Common myeloid progenitor, CD34-positive (primary cell): ENCODE data around the gene MAMLD1.
"Not testable (repeated sequence)": the region's sequence is repeated elsewhere in the genome, so short reads cannot be mapped to it uniquely, and the experiment has no call there.

Experiments
- CTCF ChIA-PET: fragments of 350-600 bp; sonication (Branson Sonifier 250); formaldehyde crosslinking; loops from one replicate; lab custom pipeline; 2021; ENCODE audit warnings: antibody characterized with exemption; lab: Charles Lee
- POLR2A ChIA-PET: fragments of 350-600 bp; sonication (Branson Sonifier 250); formaldehyde crosslinking; loops from one replicate; lab custom pipeline; 2021; ENCODE audit warnings: antibody characterized with exemption; lab: Charles Lee
- DNase-seq, 3 donors: peaks; one replicate each; pipeline versions ENCODE4 v3.0.0 to v3.0.0-alpha.2; 2013
- H3K27ac ChIP-seq, 2 experiments: 1 replicate in 1 of 2; 2 replicates in 1 of 2; pipeline ENCODE4 v1.7.0; 2013; ENCODE audit warnings: inconsistent platforms in 2 of 2, low read length in 2 of 2, mild to moderate bottlenecking in 2 of 2, low read depth in 1 of 2, moderate library complexity in 1 of 2; ENCODE audit not compliant: severe bottlenecking in 2 of 2, insufficient read depth in 1 of 2, poor library complexity in 1 of 2
- H3K27me3 ChIP-seq, 5 experiments: replicated peaks in 2 of 5; 1 replicate in 3 of 5; 2 replicates in 2 of 5; pipeline versions ENCODE4 v1.6.1 to v1.7.0; 2013; ENCODE audit warnings: low read length in 4 of 5, mild to moderate bottlenecking in 2 of 5, moderate library complexity in 2 of 5, inconsistent platforms in 1 of 5; ENCODE audit not compliant: insufficient read depth in 5 of 5, control insufficient read depth in 4 of 5
- H3K36me3 ChIP-seq, 4 experiments: 1 replicate in 2 of 4; 2 replicates in 2 of 4; pipeline versions ENCODE4 v1.6.1 to v1.7.0; 2013; ENCODE audit warnings: low read length in 3 of 4, control low read depth in 1 of 4, mild to moderate bottlenecking in 1 of 4; ENCODE audit not compliant: control insufficient read depth in 4 of 4, insufficient read depth in 4 of 4
- H3K4me1 ChIP-seq, 4 experiments: 1 replicate in 3 of 4; 2 replicates in 1 of 4; pipeline versions ENCODE4 v1.6.1 to v1.7.1; 2013; ENCODE audit warnings: low read length in 3 of 4, mild to moderate bottlenecking in 3 of 4, control low read depth in 1 of 4, inconsistent platforms in 1 of 4, moderate library complexity in 1 of 4; ENCODE audit not compliant: control insufficient read depth in 4 of 4, insufficient read depth in 4 of 4; ENCODE audit errors: control extremely low read depth in 1 of 4
- H3K4me3 ChIP-seq, 7 experiments: 1 replicate in 4 of 7; 2 replicates in 3 of 7; pipeline versions ENCODE4 v1.5.1 to v1.7.0; 2013; ENCODE audit warnings: mild to moderate bottlenecking in 7 of 7, low read length in 6 of 7, moderate library complexity in 6 of 7, inconsistent platforms in 2 of 7, low read depth in 2 of 7, control low read depth in 1 of 7; ENCODE audit not compliant: insufficient read depth in 4 of 7, control insufficient read depth in 1 of 7; ENCODE audit errors: extremely low read depth in 1 of 7
- H3K9me3 ChIP-seq, 5 experiments: 1 replicate in 4 of 5; 2 replicates in 1 of 5; pipeline versions ENCODE4 v1.6.1 to v1.7.1; 2013; ENCODE audit warnings: low read length in 4 of 5, mild to moderate bottlenecking in 2 of 5, inconsistent platforms in 1 of 5, low read depth in 1 of 5, moderate library complexity in 1 of 5; ENCODE audit not compliant: control insufficient read depth in 4 of 5, insufficient read depth in 2 of 5; ENCODE audit errors: control extremely low read depth in 1 of 5
- WGBS: methylation state at CpG from one replicate; pipeline ENCODE4 v1.1.5; 2013; ENCODE audit not compliant: insufficient coverage; 5-methylcytosine and 5-hydroxymethylcytosine counted together

The MAMLD1 gene

DNA sequence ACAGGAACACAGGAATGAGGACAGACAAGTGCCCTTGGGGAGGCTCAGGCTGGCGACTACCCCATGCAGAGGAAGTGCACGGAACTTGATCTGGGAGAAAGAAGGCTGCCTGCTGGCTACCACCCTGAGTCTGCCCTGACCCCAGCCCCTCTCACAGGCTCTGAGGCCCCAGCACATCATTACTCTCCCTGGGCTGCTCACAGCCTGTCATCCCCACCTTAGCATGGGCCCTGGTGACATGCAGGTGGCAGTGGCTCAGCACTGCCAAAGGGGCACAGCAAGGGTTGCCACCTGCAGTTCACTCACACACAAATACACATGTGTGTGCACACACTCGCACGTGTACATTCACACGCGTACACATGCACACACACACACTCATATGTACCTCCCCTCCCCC, 26.1 kb upstream of the MAMLD1 start:
- Histone ChIP-seq H3K9me3 (no peaks in the 10 kb centered on the region), H3K36me3 (no peaks in the 10 kb centered on the region), H3K27ac (no peak overlapping the region), H3K4me1 (no peaks in the 10 kb centered on the region), H3K27me3 (peaks cover 0 to 2% (median 0%) of the 10 kb centered on the region in 5 experiments), H3K4me3 (no peak overlapping the region)
- no peak for DNase-seq
- 80% methylated on average over 5 of the region's 6 CpGs for WGBS
- ChIA-PET CTCF (no interaction called here), POLR2A (no interaction called here)

DNA sequence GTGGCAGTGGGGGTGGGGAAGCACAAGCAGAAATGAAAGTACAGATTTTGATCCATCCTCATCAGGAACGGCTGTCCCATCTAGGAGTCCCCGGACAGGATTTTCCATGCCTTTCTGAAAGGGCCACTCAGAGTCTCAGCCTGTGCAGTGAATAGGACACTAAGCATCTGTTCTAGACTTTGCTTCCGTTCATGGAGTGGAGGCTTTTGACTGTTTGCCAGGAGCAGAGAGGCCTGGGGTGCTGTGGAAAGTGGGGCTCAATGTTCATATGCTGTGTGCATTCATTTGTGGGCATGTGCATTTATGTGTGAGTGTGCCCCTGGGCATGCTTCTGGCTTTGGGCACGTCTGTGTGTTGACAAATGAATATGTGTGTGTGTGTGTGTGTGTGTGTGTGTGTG, 25.6 kb upstream of the MAMLD1 start:
- CTCF ChIA-PET, result no interaction called here
- Histone ChIP-seq H3K4me3 (no peak overlapping the region), H3K9me3 (no peaks in the 10 kb centered on the region), H3K27ac (no peak overlapping the region), H3K36me3 (no peaks in the 10 kb centered on the region), H3K4me1 (no peaks in the 10 kb centered on the region), H3K27me3 (peaks cover 0 to 2% (median 0%) of the 10 kb centered on the region in 5 experiments)
- POLR2A ChIA-PET, result no interaction called here
- DNase-seq, result no peak
- 78% methylated on average over 4 of the region's 4 CpGs for WGBS

DNA sequence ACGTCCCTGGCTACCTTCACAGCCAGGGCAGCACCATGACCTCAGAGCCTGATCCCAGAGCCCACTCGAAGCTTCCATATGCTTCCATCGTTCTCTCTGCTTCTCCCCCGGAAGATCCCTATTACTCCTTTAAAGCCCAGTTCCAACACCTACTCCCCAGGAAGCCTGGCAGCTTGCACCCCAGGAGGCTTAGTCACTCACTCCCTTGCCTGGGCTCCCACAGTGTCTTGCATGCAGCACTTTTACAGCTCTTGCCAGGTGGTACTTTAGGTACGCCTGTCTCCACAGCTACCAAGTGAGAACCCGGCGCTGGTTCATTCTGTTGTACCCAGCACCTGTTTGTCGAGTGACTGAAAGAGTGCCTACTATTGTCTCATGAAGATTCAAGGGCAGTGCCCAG, 24.5 kb upstream of the MAMLD1 start:
- CTCF ChIA-PET, result interaction anchor here (1.3 kb wide), 1 partner anchor 8 kb away, joined by 3 read pairs; no protein-coding TSS in a partner anchor
- Histone ChIP-seq H3K27ac (no peak overlapping the region), H3K9me3 (no peaks in the 10 kb centered on the region), H3K27me3 (peaks cover 0 to 2% (median 0%) of the 10 kb centered on the region in 5 experiments), H3K4me3 (no peak overlapping the region), H3K36me3 (no peaks in the 10 kb centered on the region), H3K4me1 (no peaks in the 10 kb centered on the region)
- DNase-seq, result no peak
- POLR2A ChIA-PET, result no interaction called here
- WGBS, result 86% methylated on average over 7 of the region's 8 CpGs

DNA sequence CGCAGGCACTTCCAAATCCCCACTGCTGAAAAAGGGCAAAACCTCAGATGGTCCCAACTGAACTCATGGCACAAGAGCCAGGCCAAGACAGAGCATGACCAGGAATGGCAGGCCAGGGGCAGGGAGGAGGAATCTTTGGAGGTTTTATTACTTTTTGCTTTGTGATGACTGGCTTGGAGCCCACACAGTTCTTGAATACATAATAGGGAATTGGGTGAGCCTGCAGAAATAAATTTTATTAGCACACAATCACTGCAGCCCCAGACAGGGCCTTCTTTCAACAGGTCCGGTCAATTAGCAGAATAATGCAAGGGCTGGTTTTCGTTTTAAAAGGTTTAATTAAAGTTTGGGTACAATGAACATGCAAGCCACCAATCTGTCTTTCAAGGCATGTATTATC, 23.4 kb upstream of the MAMLD1 start:
- CTCF ChIA-PET, result interaction anchor here (1.3 kb wide), 1 partner anchor 9 kb away, joined by 3 read pairs; no protein-coding TSS in a partner anchor
- peaks cover 0 to 2% (median 0%) of the 10 kb centered on the region in 5 experiments for H3K27me3 ChIP-seq
- H3K27ac ChIP-seq, result no peak overlapping the region
- no CpG with 5 or more reads among the region's 3 CpGs for WGBS
- no peak overlapping the region for H3K4me3 ChIP-seq
- no peak for DNase-seq
- no peaks in the 10 kb centered on the region for H3K4me1 ChIP-seq
- POLR2A ChIA-PET, result no interaction called here
- H3K9me3 ChIP-seq, result no peaks in the 10 kb centered on the region
- no peaks in the 10 kb centered on the region for H3K36me3 ChIP-seq

DNA sequence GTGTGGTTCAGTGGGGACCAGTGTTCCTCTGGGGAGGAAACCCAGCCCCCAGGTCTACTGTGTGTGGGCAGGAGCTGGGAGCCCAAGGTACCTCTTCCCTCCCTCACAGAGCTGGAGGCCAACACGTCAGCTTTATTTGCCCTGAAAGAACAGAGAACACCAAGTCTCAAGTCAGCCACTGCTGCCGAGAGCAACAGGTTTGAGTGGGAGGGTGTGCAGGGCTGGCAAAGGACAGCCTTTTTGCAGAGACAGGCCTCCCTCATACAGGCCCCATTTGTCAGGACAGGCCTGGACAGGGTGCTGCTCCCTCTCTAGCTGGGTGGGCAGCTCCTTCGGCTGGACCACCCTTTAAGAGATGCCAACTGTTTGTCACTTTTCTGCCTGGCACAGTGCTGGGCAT, 22.8 kb upstream of the MAMLD1 start:
- CTCF ChIA-PET, H3K4me3 ChIP-seq, POLR2A ChIA-PET, H3K9me3 ChIP-seq, H3K27me3 ChIP-seq, H3K36me3 ChIP-seq, DNase-seq, H3K4me1 ChIP-seq, H3K27ac ChIP-seq: not testable (repeated sequence)
- WGBS, result 100% methylated on average over 1 of the region's 3 CpGs

DNA sequence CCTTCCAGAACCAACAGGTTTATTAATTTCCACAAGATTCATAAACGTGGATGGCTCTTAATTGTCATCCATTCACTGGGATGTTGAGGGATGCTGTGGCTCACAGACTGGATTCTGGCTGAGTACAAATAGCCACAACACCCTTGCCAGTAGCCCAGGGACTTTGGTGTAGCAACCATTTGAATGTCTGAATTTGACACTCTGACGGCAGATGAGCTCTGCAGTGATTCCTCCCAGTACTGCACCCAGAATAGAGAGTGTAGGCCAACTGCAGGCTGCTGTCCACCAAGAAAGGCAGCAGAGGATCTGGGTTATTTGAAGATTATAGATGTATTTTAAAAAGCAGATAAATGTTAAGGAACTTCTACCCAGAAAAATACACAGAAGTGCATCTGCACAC, 15.6 kb upstream of the MAMLD1 start:
- Histone ChIP-seq H3K27me3 (no peaks in the 10 kb centered on the region), H3K4me3 (no peak overlapping the region), H3K36me3 (no peaks in the 10 kb centered on the region), H3K9me3 (peaks cover 0 to 2% (median 0%) of the 10 kb centered on the region in 5 experiments), H3K4me1 (peaks cover 0 to 2% (median 0%) of the 10 kb centered on the region in 4 experiments), H3K27ac (no peak overlapping the region)
- ChIA-PET CTCF (no interaction called here), POLR2A (no interaction called here)
- WGBS, result 79% methylated on average over 2 of the region's 2 CpGs
- no peak for DNase-seq

DNA sequence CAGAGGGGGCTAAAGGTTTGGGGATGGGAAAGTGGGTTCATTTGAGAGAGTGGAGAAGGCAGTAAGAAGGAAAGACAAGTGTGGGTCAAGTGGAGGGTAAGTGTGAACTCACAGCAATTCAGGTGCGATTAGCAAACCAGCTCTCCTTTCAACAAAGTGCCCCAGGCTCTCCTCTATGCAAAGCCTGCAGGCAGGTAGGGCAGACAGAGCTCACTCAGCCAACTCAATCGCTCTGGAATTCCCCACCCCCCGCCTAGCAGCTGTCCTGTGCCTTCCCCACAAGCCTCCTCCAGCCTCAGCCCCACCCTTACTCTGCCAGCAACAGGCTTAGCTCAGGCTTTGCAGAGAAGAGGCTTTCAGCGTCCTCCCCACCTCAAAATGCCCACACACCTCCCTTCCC, 14.8 kb upstream of the MAMLD1 start:
- H3K9me3 ChIP-seq, result peaks cover 0 to 2% (median 0%) of the 10 kb centered on the region in 5 experiments
- WGBS, result 43% methylated on average over 3 of the region's 4 CpGs
- no peaks in the 10 kb centered on the region for H3K27me3 ChIP-seq
- POLR2A ChIA-PET, result no interaction called here
- CTCF ChIA-PET, result no interaction called here
- no peak for DNase-seq
- H3K4me3 ChIP-seq, result no peak overlapping the region
- no peak overlapping the region for H3K27ac ChIP-seq
- H3K36me3 ChIP-seq, result no peaks in the 10 kb centered on the region
- peaks cover 0 to 3% (median 0%) of the 10 kb centered on the region in 4 experiments for H3K4me1 ChIP-seq
